ENCODE measurements around the gene KRTAP12-1.

KRTAP12-1 gene

DNA sequence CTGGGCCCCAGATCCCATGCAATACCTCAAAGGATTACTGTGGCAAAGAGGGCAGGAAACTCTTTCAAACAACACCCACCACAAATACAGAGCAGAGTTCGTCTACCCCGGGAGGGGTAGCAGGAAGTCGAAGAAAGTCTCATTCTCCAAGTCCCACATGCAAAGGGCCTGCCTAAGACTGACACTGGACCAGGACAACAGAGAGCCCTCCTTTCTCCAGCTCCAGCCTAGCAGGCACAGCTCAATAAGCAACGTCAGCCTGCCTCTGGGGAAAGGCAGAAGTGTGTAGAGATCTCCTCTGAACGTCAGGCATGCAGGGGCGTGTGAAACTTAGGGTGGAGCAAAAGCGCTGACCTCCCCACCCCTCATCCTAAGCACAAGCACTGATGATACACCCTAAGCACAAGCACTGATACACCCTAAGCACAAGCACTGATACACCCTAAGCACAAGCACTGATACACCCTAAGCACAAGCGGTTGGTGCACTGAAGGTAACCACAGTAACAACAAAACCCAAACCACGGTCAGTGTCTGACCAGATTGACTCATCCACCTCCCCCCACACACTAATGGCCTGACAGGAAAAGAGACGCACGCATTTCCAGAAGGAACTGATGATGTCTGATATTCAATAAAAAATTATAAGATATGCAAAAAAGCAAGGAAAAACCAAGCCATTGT, 22.9 kb downstream of the KRTAP12-1 start:
- no peak for DNase-seq (ENCODE audit: low spot score)
- TF ChIP-seq, protein P1, sequence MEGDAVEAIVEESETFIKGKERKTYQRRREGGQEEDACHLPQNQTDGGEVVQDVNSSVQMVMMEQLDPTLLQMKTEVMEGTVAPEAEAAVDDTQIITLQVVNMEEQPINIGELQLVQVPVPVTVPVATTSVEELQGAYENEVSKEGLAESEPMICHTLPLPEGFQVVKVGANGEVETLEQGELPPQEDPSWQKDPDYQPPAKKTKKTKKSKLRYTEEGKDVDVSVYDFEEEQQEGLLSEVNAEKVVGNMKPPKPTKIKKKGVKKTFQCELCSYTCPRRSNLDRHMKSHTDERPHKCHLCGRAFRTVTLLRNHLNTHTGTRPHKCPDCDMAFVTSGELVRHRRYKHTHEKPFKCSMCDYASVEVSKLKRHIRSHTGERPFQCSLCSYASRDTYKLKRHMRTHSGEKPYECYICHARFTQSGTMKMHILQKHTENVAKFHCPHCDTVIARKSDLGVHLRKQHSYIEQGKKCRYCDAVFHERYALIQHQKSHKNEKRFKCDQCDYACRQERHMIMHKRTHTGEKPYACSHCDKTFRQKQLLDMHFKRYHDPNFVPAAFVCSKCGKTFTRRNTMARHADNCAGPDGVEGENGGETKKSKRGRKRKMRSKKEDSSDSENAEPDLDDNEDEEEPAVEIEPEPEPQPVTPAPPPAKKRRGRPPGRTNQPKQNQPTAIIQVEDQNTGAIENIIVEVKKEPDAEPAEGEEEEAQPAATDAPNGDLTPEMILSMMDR (IDR thresholded peaks at IDR 0.05; ENCODE audit: extremely low read depth, insufficient read depth, missing control alignments): no peak
- in situ Hi-C loops (cut with MboI; ENCODE audit: low pct_unique_long_range_greater_than_20kb, low sequenced_read_pairs, unreplicated experiment): no loop called here

DNA sequence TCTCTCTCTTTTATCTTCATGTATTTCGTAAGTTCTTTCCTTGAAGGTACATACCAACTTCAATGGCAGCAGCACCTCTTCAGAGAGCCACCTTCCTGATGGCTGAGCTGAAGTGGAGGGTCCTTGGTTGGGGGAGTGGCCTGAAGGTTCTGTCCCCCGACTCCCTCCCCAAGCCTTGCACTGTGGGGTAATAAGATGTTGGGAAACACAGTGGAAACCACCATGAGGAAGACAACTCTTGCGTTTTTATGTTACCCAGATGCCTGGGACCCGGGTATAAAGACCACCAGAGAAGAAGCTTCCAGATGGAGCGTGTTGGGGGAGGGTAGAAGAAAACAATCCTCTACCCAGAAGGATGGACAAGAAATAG, 23.4 kb downstream of the KRTAP12-1 start:
- in situ Hi-C loops (cut with MboI; ENCODE audit: low pct_unique_long_range_greater_than_20kb, low sequenced_read_pairs, unreplicated experiment): no loop called here
- TF ChIP-seq, protein P1 (IDR thresholded peaks at IDR 0.05; ENCODE audit: extremely low read depth, insufficient read depth, missing control alignments): no peak

DNA sequence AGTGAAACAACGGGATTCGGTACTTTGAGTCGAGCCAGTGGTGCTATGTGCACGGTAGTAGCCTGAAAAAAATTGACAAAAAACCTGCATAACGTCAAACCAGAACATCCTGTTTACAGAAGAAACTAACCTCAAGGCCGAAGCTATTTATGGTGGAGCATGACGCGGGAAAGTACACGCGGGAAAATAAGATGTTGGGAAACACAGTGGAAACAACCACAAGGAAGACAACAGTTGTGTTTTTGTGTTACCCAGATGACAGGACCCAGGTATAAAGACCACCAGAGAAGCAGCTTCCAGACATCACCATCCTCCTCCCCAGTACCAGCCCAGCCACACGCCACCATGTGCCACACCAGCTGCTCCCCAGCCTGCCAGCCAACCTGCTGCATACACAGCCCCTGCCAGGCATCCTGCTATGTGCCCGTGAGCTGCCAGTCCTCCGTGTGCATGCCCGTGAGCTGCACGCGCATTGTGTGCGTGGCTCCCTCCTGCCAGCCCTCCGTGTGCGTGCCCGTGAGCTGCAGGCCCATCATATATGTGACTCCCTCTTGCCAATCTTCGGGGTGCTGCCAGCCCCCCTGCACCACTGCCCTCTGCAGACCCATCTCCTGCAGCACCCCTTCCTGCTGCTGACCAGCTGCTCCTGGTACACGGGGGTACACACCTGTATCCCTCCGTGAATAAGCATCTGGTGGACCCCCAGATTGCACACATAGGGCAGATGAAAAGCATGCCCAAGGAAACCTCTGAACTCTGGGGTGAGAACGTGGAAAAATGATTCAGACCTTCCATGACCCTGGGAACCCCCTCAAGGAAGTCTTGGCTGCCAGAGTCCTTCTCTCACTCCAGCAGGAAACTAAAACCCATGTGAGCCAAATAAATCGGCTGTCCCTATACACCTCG, 24.1 kb downstream of the KRTAP12-1 start, which contains the start of gene KRTAP12-3:
Gene KRTAP12-3, plus strand, starts transcription at position 298 of the 906 bp plus-strand sequence. Its CDS starts 48 bp downstream, at position 346.
- TF ChIP-seq, protein P1 (IDR thresholded peaks at IDR 0.05; ENCODE audit: extremely low read depth, insufficient read depth, missing control alignments): no peak
- no peak for DNase-seq (ENCODE audit: low spot score)
- in situ Hi-C loops (cut with MboI; ENCODE audit: low pct_unique_long_range_greater_than_20kb, low sequenced_read_pairs, unreplicated experiment): no loop called here

More for the DNA sequence above, 23.4 kb downstream of the KRTAP12-1 start:
- no peak for DNase-seq (ENCODE audit: low spot score)

DNA sequence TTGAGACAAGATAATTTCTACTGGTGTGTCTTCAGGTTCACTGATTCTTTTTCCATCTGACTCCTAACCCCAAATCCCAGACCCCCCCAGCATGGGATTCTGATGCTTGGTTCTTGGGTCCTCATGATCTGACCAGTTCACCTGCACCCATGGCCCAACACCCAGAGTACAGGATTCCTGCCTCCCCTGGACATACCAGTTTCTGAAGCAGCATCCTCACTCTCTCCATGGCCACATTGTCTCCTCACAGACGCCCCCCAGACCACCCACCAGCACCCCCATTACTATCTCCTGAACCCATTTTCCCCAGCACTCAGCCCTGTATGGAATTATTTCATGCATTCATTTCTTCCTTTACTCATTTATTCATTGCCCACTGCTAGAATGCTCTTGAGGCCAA, 25.1 kb downstream of the KRTAP12-1 start:
- no peak for DNase-seq (ENCODE audit: low spot score)
- TF ChIP-seq, protein P1 (IDR thresholded peaks at IDR 0.05; ENCODE audit: extremely low read depth, insufficient read depth, missing control alignments): no peak
- in situ Hi-C loops (cut with MboI; ENCODE audit: low pct_unique_long_range_greater_than_20kb, low sequenced_read_pairs, unreplicated experiment): no loop called here

DNA sequence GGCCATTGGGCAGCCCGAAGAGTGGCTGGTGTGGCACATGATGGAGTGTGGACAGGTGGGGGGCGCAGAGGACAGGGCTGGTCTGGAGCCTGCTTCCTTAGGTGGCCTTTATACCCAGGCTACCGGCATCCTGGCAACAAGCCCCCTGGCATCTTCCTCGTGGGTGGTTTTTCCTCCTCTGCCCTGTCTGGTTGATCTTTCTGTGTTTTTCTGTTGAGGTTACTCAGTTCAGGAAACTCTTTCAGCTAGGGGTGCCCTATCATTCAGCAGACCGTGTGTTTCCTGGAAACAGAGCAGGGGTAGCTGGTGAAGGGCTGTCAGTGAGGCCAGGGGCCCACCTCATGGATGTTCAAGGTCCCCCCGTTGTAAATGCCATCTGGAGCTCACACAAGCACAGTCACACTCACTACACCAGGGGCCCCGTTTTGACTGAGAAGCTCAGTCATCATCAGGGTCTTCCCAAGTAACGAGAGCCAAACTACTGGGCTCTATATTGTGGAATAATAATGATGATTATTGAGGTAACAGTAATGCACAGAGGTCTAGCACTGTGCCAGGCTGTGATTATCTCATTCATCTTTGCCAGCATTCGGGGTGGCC, 27.3 kb downstream of the KRTAP12-1 start, which contains the start of gene KRTAP12-4:
Gene KRTAP12-4, minus strand, starts transcription at position 84 of the 600 bp plus-strand sequence. Its CDS starts 45 bp downstream, at position 39.
- TF ChIP-seq, protein P1 (IDR thresholded peaks at IDR 0.05; ENCODE audit: extremely low read depth, insufficient read depth, missing control alignments): no peak
- in situ Hi-C loops (cut with MboI; ENCODE audit: low pct_unique_long_range_greater_than_20kb, low sequenced_read_pairs, unreplicated experiment): no loop called here
- DNase-seq (ENCODE audit: low spot score): no peak
